ENCODE results near the gene PRKD1.
"Not testable (repeated sequence)": the region's sequence is repeated elsewhere in the genome, so short reads cannot be mapped to it uniquely, and the experiment has no call there.

Gene PRKD1

DNA sequence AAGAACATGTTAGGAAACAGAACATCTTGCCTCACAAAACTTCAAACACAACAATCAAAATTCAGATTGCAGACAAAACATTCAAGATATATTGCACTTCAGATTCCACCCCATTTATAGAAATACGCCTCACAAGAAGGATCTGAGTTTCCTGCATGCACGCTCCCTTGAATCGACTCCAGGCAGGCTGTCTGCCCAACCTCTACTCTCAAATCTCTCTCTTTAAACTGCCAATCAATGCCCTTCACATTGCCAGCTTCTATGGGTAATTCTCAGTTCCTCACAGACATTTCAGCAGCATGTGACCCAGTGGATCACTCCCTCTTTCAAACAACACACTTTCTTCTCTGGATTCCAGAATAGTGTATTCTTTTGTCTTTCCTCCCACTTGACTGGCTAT lies 184.1 kb downstream of the PRKD1 start:
- no peaks in the 10 kb centered on the region for H3K4me1 Mint-ChIP-seq
- DNase-seq (no peak), ATAC-seq (replicated peaks) (no peak)
- H3K4me3 Mint-ChIP-seq = no peak overlapping the region
- no peak overlapping the region for H3K27ac Mint-ChIP-seq
- no peaks in the 10 kb centered on the region for H3K36me3 Mint-ChIP-seq
- H3K9me3 Mint-ChIP-seq = no peaks in the 10 kb centered on the region
- no peaks in the 10 kb centered on the region for H3K27me3 Mint-ChIP-seq

DNA sequence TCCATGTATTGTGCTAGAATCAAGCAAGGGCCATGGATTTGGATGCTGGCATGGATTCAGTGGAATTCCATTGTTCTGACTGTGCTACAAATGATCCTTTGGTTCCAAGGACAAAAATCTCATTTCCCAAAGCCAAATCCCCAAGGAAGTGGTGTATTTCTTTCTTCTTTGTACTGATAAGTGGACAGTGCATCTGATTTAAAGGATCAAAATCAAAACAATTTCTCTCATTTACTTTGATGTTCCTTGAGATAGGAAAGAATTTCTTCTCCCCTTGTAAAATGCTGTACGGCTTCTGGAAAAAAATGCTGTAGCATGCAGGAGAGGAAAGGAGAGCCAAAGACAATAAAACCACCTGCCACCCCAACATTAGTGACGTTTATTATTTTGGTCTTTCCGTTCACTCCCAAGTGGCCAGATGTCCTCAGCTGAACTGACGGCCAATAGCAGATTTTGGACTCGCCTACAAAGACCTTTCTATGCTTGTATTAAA lies 185.7 kb downstream of the PRKD1 start:
- no peaks in the 10 kb centered on the region for H3K27me3 Mint-ChIP-seq
- DNase-seq = no peak
- H3K4me3 Mint-ChIP-seq = no peak overlapping the region
- H3K27ac Mint-ChIP-seq = no peak overlapping the region
- ATAC-seq (replicated peaks) = no peak
- no peaks in the 10 kb centered on the region for H3K9me3 Mint-ChIP-seq
- no peaks in the 10 kb centered on the region for H3K4me1 Mint-ChIP-seq
- H3K36me3 Mint-ChIP-seq = no peaks in the 10 kb centered on the region

DNA sequence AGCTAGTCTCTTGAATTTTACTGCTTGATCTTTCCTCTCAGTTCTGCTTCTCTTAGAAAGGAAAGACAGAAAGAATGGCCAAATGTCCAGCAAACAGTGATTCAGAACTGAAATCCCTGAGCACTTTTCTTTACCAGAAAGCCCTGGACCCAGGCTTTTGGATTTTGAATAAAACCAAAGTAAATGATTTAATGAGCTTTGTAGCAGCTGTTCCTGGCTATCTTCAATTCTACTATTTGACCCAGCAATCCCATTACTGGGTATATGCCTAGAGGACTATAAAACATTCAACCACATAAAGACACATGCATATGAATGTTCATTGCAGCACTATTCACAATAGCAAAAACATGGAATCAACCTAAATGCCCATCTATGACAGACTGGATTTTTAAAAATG lies 187.2 kb downstream of the PRKD1 start:
- Mint-ChIP-seq H3K9me3 (peaks cover 0 to 2% of the 10 kb centered on the region in 2 donors), H3K4me3 (no peak overlapping the region), H3K36me3 (no peaks in the 10 kb centered on the region), H3K4me1 (no peaks in the 10 kb centered on the region), H3K27ac (no peak overlapping the region), H3K27me3 (no peaks in the 10 kb centered on the region)
- no peak for DNase-seq
- no peak for ATAC-seq (replicated peaks)

DNA sequence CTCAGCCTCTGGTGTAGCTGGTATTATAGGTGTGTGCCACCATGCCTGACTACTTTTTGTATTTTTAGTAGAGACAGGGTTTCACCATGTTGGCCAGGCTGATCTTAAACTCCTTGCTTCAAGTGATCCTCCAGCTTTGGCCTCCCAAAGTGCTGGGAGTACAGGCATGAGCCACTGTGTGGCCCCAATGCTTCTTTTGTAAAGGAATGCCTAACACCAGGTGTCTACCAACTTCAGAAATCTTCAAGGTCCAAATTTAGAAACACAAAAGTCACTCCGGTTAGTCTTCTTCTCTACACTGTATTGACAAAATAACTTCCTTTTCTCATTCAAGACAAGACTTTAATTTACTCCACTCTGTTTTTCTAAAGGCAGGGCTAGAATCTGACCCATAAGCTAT lies 188.7 kb downstream of the PRKD1 start:
- Mint-ChIP-seq H3K4me1 (no peaks in the 10 kb centered on the region), H3K4me3 (no peak overlapping the region), H3K27me3 (no peaks in the 10 kb centered on the region), H3K36me3 (no peaks in the 10 kb centered on the region), H3K9me3 (peaks cover 0 to 3% of the 10 kb centered on the region in 2 donors), H3K27ac (no peak overlapping the region)
- no peak for ATAC-seq (replicated peaks)
- no peak for DNase-seq

DNA sequence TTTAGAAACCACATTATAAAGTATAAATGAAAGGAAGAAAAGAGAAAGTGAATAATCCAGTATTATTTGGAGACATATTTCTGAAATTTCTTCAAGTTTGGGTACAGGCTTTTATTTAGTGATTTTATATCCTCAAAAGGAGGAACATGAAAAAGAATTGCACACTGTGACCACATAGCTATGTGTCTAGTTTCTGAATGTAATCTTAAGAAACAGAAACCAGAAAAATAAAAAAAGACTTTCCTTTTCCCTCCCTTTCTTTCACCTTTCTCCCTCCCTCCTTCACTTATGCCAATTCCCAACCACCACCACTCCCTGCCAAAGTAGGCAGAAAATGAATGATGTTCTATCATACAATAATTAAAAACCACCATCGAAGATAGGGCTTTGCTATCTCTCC lies 189.6 kb downstream of the PRKD1 start:
- Mint-ChIP-seq H3K9me3 (peaks cover 0 to 3% of the 10 kb centered on the region in 2 donors), H3K4me1 (no peaks in the 10 kb centered on the region), H3K27ac (no peak overlapping the region), H3K27me3 (no peaks in the 10 kb centered on the region), H3K36me3 (no peaks in the 10 kb centered on the region), H3K4me3 (no peak overlapping the region)
- no peak for ATAC-seq (replicated peaks)
- no peak for DNase-seq

DNA sequence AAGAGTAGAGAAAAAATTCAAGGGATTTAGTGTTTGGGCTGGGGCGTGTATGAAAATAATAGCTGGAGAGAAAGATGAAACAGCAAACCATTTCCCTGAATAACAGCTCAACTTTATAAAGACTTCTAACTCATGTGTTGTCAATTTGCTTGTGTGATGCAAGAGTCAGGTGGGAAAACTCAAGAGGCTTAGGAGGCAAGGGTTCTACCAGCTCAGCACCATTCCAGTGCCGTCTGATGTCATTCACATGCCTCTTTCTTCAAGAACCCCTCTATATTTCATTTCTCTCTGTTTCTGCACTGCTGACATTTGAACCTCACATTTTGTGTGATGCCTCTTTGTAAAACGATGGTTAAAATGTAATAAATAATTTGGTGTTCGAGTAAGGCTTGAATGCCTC lies 192.2 kb downstream of the PRKD1 start:
- DNase-seq (no peak), ATAC-seq (replicated peaks) (no peak)
- H3K9me3 Mint-ChIP-seq = peaks cover 0 to 6% of the 10 kb centered on the region in 2 donors
- no peaks in the 10 kb centered on the region for H3K27me3 Mint-ChIP-seq
- H3K4me1 Mint-ChIP-seq = no peaks in the 10 kb centered on the region
- no peak overlapping the region for H3K4me3 Mint-ChIP-seq
- no peaks in the 10 kb centered on the region for H3K36me3 Mint-ChIP-seq
- H3K27ac Mint-ChIP-seq = no peak overlapping the region

DNA sequence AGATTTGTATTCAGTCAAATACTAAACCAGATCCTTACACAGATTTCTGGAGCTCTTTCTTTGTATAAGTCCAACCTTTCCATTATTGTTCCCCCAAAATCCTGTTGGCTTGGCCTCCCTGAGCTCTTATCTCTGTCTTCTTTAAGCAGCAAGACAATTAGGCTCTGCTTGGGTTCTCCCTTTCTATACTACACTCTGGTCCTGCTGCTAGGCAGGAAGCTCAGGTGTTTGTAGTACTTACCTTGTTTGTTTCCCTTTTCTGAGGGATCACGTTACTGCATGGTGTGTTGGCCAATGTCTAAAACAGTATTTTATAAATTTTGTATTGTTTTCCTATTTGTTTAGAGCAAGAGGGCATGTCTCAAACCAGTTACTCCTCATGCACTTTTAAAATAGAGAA lies 192.9 kb downstream of the PRKD1 start:
- H3K4me3 Mint-ChIP-seq = no peak overlapping the region
- DNase-seq (no peak), ATAC-seq (replicated peaks) (no peak)
- H3K27ac Mint-ChIP-seq = no peak overlapping the region
- H3K36me3 Mint-ChIP-seq = no peaks in the 10 kb centered on the region
- peaks cover 0 to 7% of the 10 kb centered on the region in 2 donors for H3K9me3 Mint-ChIP-seq
- H3K4me1 Mint-ChIP-seq = no peaks in the 10 kb centered on the region
- no peaks in the 10 kb centered on the region for H3K27me3 Mint-ChIP-seq

DNA sequence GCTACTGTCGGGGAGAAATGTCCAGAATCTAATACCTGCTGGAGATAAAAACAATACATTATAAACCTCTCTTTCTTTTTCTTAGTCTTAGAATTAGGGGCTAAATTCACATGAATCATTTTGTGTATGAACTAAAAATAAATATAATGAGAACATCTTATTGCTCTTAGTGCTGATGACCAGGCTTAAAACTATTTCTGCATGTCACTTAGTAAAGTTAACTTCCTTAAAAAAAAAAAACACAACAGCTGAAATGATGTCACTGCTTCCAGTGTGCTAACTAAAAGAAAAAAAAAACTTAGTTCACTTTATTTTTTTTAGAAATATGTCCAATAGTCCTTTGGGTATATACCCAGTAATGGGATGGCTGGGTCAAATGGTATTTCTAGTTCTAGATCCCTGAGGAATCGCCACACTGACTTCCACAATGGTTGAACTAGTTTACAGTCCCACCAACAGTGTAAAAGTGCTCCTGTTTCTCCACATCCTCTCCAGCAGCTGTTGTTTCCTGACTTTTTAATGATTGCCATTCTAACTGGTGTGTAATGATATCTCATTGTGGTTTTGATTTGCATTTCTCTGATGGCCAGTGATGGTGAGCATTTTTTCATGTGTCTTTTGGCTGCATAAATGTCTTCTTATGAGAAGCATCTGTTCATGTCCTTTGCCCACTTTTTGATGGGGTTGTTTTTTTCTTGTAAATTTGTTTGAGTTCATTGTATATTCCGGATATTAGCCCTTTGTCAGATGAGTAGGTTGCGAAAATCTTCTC lies 200.9 kb downstream of the PRKD1 start:
- not testable (repeated sequence) for H3K36me3 Mint-ChIP-seq; DNase-seq; H3K27ac Mint-ChIP-seq; H3K9me3 Mint-ChIP-seq; H3K4me3 Mint-ChIP-seq; ATAC-seq (replicated peaks); H3K27me3 Mint-ChIP-seq; H3K4me1 Mint-ChIP-seq

DNA sequence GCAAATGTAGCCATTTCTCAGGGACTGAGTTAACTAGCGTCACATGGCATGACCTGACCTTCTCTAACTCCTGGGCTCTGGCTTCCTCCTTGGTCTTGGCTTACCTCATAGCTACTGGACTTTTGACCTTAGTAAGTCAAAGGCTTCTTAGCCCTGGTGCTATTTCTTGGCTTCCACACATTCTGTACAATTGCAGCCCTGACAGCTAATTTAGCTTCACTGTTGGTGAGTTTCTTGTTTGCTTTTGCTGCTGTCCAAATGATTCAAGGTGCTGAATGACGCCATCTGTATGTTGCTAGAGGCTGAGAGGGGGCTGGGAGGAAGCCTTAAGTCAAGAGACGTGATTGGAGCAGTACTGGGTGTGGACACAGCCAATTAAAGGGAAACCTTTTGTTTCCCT lies 202.7 kb downstream of the PRKD1 start:
- Mint-ChIP-seq H3K4me1 (no peaks in the 10 kb centered on the region), H3K4me3 (no peak overlapping the region), H3K27ac (no peak overlapping the region), H3K36me3 (no peaks in the 10 kb centered on the region), H3K27me3 (no peaks in the 10 kb centered on the region), H3K9me3 (no peaks in the 10 kb centered on the region)
- no peak for DNase-seq
- ATAC-seq (replicated peaks) = no peak

DNA sequence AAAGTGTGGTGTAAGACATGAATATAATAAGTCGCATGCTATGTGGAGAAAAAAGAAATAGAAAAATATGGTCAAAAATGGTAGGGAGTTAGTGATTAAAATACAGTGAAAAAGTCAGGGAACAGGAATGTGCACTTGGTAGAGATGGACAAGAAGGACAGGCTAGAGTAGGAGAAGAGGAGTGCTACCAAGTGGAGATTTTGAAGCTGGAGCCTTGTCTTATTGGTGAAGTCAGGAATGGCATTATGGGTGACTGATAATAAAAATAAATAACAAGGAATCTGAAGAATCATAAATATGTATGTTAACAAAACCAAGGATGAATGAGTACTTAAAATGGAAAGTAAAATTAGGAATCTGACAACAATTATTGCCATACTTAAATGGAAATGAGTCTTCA lies 204.8 kb downstream of the PRKD1 start:
- DNase-seq (no peak), ATAC-seq (replicated peaks) (no peak)
- Mint-ChIP-seq H3K27ac (no peak overlapping the region), H3K36me3 (no peaks in the 10 kb centered on the region), H3K4me1 (no peaks in the 10 kb centered on the region), H3K27me3 (no peaks in the 10 kb centered on the region), H3K4me3 (no peak overlapping the region), H3K9me3 (no peaks in the 10 kb centered on the region)

DNA sequence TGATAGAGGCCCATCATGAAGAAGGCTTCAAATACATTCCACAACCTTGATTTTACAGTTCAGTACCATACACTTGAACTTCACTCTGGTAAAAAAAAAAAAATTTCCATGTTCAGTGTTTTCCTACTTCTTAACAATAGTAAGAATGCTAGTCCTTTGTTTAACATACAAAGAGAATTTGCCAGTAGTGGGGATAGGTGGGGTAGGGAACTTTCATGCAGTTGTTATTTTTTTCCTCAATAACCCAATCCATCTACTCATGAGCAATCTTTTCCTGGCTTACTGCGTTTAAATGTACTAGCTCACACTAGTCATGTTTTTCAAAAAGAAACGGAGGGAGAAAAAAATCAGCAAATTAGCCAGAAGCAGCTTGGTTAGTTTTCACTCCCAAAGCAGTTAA lies 206.1 kb downstream of the PRKD1 start:
- Mint-ChIP-seq H3K36me3 (no peaks in the 10 kb centered on the region), H3K4me1 (no peaks in the 10 kb centered on the region), H3K9me3 (no peaks in the 10 kb centered on the region), H3K27ac (no peak overlapping the region), H3K4me3 (no peak overlapping the region), H3K27me3 (no peaks in the 10 kb centered on the region)
- ATAC-seq (replicated peaks) (no peak), DNase-seq (no peak)

DNA sequence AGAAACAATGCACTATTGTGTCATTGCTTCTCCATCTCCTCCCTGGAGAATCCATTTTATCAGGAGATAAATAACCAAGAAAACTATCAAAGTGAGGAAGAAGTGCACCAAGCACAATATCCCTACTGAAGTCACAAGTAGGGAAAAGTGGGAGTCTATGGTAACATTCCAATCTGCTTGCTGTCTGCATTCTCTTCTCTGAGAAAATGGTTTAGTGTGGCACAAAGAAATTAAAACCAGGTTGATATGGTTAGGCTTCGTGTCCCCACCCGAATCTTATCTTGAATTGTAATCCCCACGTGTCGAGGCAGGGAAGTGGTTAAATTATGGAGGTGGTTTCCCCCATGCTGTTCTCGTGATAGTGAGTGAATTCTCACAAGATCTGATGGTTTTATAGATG lies 209.7 kb downstream of the PRKD1 start:
- Mint-ChIP-seq H3K36me3 (no peaks in the 10 kb centered on the region), H3K4me3 (no peak overlapping the region), H3K27me3 (no peaks in the 10 kb centered on the region), H3K27ac (no peak overlapping the region), H3K4me1 (no peaks in the 10 kb centered on the region), H3K9me3 (peaks cover 0 to 3% of the 10 kb centered on the region in 2 donors)
- DNase-seq (no peak), ATAC-seq (replicated peaks) (no peak)

DNA sequence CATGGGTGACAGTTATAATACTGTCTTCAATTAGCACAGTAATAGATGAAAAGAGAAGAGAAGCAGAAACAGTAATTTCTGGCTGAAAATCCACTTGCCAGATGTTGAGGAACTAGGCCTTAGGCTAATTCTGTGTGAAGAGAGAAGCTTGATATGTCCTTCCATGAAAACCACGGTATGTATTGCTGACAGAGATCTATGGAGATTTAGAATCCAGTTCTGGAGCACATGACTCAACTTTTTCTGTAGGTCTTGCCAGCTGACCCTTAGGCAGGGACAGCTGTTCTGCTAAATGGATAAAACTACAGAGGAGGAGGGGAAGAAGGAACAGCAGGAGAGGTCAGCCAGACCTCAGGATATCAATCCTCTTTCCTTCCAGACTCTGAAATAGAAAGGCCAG lies 211.5 kb downstream of the PRKD1 start:
- Mint-ChIP-seq H3K4me3 (no peak overlapping the region), H3K27ac (no peak overlapping the region), H3K9me3 (peaks cover 0 to 3% of the 10 kb centered on the region in 2 donors), H3K4me1 (no peaks in the 10 kb centered on the region), H3K27me3 (no peaks in the 10 kb centered on the region), H3K36me3 (no peaks in the 10 kb centered on the region)
- ATAC-seq (replicated peaks) = no peak
- no peak for DNase-seq

DNA sequence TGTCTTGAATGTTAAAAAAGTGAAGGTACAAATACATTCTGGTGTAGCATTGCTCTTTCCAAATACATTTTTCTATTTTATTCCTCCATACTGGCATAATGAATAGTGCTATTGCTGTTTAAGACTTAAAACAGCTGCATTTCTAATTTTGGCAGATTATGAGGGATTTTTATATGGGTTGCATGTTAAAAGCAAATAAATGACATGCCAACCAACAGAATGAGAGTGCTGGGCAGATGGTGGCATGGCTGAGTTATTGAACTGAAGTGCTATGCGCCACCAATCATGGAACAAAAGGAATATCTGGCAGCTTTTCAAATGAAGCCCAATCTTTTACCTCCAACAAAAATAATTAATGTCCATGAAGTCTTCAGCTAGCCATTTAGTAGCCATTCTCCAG lies 215.0 kb downstream of the PRKD1 start:
- Mint-ChIP-seq H3K4me3 (no peak overlapping the region), H3K9me3 (peaks cover 0 to 3% of the 10 kb centered on the region in 2 donors), H3K27ac (no peak overlapping the region), H3K27me3 (no peaks in the 10 kb centered on the region), H3K4me1 (no peaks in the 10 kb centered on the region), H3K36me3 (no peaks in the 10 kb centered on the region)
- no peak for DNase-seq
- ATAC-seq (replicated peaks) = no peak

DNA sequence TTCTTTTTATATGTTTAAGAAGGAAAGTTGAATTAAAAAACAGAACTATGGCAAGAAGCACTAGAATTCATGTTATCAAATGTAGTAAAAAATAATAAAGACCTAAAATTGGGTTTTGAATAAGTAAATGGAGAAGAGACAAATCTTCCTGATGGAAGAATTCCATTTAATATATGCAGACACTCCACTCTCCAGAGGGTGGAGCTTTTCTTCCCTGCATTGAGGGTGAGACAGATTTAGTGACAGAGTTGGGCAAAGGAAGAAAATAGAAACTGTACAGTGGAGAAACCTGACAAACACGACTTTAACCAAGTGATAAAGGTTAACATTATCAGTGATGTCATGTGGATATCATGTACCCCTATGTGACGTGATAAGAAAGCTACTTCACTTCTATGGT lies 217.6 kb downstream of the PRKD1 start:
- H3K27me3 Mint-ChIP-seq = no peaks in the 10 kb centered on the region
- ATAC-seq (replicated peaks) = no peak
- H3K4me3 Mint-ChIP-seq = no peak overlapping the region
- H3K36me3 Mint-ChIP-seq = no peaks in the 10 kb centered on the region
- peaks cover 0 to 4% of the 10 kb centered on the region in 2 donors for H3K9me3 Mint-ChIP-seq
- H3K27ac Mint-ChIP-seq = no peak overlapping the region
- no peak for DNase-seq
- H3K4me1 Mint-ChIP-seq = no peaks in the 10 kb centered on the region

DNA sequence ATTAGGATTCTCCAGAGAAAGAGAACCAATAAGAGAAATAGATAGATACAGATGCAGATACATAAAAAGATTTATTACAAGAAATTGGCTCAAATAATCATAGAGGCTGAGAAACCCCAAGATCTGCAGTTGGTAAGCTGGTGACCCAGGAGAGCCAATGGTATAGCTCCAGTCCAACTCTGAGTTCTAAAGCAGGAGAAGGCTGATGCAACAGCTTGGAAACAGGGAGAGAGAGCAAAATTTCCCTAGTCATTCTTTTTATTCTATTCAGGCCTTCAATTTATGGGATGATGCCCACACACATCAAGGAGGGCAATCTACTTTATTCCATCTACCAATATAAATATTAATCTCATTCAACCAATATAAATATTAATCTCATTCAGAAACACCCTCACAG lies 218.2 kb downstream of the PRKD1 start:
- no peaks in the 10 kb centered on the region for H3K36me3 Mint-ChIP-seq
- H3K4me1 Mint-ChIP-seq = no peaks in the 10 kb centered on the region
- H3K9me3 Mint-ChIP-seq = peaks cover 0 to 4% of the 10 kb centered on the region in 2 donors
- H3K27ac Mint-ChIP-seq = no peak overlapping the region
- DNase-seq (no peak), ATAC-seq (replicated peaks) (no peak)
- H3K4me3 Mint-ChIP-seq = no peak overlapping the region
- H3K27me3 Mint-ChIP-seq = no peaks in the 10 kb centered on the region
